HG03039 (cell line): ENCODE results near the gene PIK3C2G.
"Not testable (repeated sequence)": the region's sequence is repeated elsewhere in the genome, so short reads cannot be mapped to it uniquely, and the experiment has no call there.

Experiments
- ATAC-seq: cut with Tn5 transposase; IDR thresholded peaks from one replicate; pipeline ENCODE4 v1.9.1; 2021; ENCODE audit warnings: mild to moderate bottlenecking, moderate library complexity; ENCODE audit not compliant: unreplicated experiment

PIK3C2G gene

GRCh38 chr12:18693986-18694385 is 432.7 kb downstream of the PIK3C2G start:
- ATAC-seq: not testable (repeated sequence)

- ATAC-seq: no peak
These were observed 435.8 kb downstream of the PIK3C2G start for GRCh38 chr12:18696971-18697602.
